HCT116 (cell line): Measurements from ENCODE around the gene GLB1L. TPM values are rescaled to one million over a fixed set of nuclear protein-coding genes. Genes with fewer than 3 reads are reported as not detected.

Source experiments
- ATAC-seq: fragments of 200-7000 bp; cut with Tn5 transposase; 2 replicates; pipeline ENCODE4 v1.9.1; 2020; ENCODE audit warnings: mild to moderate bottlenecking, moderate library complexity
- BruUV-seq: library from RNA; stranded (reverse); fragments of 400-500 nt; replicated peaks from 2 replicates; lab custom pipeline; 2021; lab: Mats Ljungman, UMichigan
- CTCF ChIA-PET: fragments of 300-600 bp; sonication (Branson Sonifier 250); formaldehyde crosslinking; loops from one replicate; lab custom pipeline; 2021; ENCODE audit warnings: antibody characterized with exemption; lab: Charles Lee
- POLR2A ChIA-PET: fragments of 300-600, 350-600 bp; sonication (Branson Sonifier 250); formaldehyde crosslinking; loops from one replicate; lab custom pipeline; 2021; ENCODE audit warnings: antibody characterized with exemption; lab: Charles Lee
- RAD21 ChIA-PET, 2 experiments: fragments of 300-600 bp; sonication (Branson Sonifier 250); formaldehyde crosslinking; loops; one replicate each; lab custom pipeline; 2023; ENCODE audit warnings: low total read pairs in 2 of 2; ENCODE audit not compliant: uncharacterized antibody in 2 of 2, unreplicated experiment in 2 of 2, low non-redundant PET in 1 of 2; lab: Charles Lee
- DNase-seq: peaks from one replicate; pipeline ENCODE4 v3.0.0-alpha.2; 2010; ENCODE audit warnings: low read depth, low spot score
- H2AFZ ChIP-seq: fragments of 200-600 bp; shearing (Covaris generic), sonication (generic); 2 replicates; pipeline ENCODE4 v1.6.1; 2017; ENCODE audit warnings: low read depth, mixed run types, mixed read lengths, antibody characterized with exemption, low read length; ENCODE audit not compliant: poor library complexity, severe bottlenecking
- H3K27ac ChIP-seq: 2 replicates; pipeline ENCODE4 v1.5.1; 2012; ENCODE audit warnings: low read depth, low read length
- H3K27me3 ChIP-seq: fragments of 200-600 bp; sonication (generic); 2 replicates; pipeline ENCODE4 v1.6.1; 2016; ENCODE audit warnings: mixed run types, low read length, mixed read lengths; ENCODE audit not compliant: insufficient read depth
- H3K36me3 ChIP-seq, 2 experiments: fragments of 200-500 bp in 1 of 2; fragments of 200-600 bp in 1 of 2; sonication (Bioruptor generic) in 1 of 2; sonication (generic) in 1 of 2; 2 replicates each; pipeline versions ENCODE4 v1.5.1 to v1.6.1; 2014 to 2016; ENCODE audit warnings: low read length in 2 of 2, inconsistent platforms in 1 of 2, mixed read lengths in 1 of 2, mixed run types in 1 of 2; ENCODE audit not compliant: insufficient read depth in 2 of 2, control insufficient read depth in 1 of 2
- H3K4me1 ChIP-seq, 2 experiments: fragments of 200-600 bp in 1 of 2; sonication (generic) in 1 of 2; 2 replicates each; pipeline versions ENCODE4 v1.5.1 to v1.6.1; 2012 to 2017; ENCODE audit warnings: low read length in 2 of 2, inconsistent platforms in 1 of 2, mild to moderate bottlenecking in 1 of 2, mixed read lengths in 1 of 2, mixed run types in 1 of 2, moderate library complexity in 1 of 2; ENCODE audit not compliant: insufficient read depth in 2 of 2, control insufficient read depth in 1 of 2
- H3K4me2 ChIP-seq: fragments of 200-600 bp; sonication (generic); 2 replicates; pipeline ENCODE4 v1.6.1; 2017; ENCODE audit warnings: mixed run types, low read length, mixed read lengths
- H3K4me3 ChIP-seq, 2 experiments: fragments of 200-600 bp in 1 of 2; sonication (generic) in 1 of 2; replicated peaks in 1 of 2; 2 replicates each; pipeline ENCODE4 v1.5.1; 2011 to 2016; ENCODE audit warnings: low read length in 2 of 2, control low read depth in 1 of 2, low read depth in 1 of 2, mild to moderate bottlenecking in 1 of 2, mixed read lengths in 1 of 2, mixed run types in 1 of 2
- H3K79me2 ChIP-seq: fragments of 200-600 bp; sonication (generic); 2 replicates; pipeline ENCODE4 v1.6.1; 2017; ENCODE audit warnings: mild to moderate bottlenecking, mixed run types, low read length, moderate library complexity, mixed read lengths; ENCODE audit not compliant: insufficient read depth
- H3K9ac ChIP-seq: fragments of 200-600 bp; sonication (generic); 2 replicates; pipeline ENCODE4 v1.6.1; 2016; ENCODE audit warnings: low read length, mixed read lengths
- H3K9me2 ChIP-seq: fragments of 200-600 bp; sonication (generic), shearing (Covaris generic); 2 replicates; pipeline ENCODE4 v1.6.1; 2017; ENCODE audit warnings: mixed run types, mild to moderate bottlenecking, moderate library complexity; ENCODE audit not compliant: insufficient read depth
- H3K9me3 ChIP-seq, 2 experiments: fragments of 200-500 bp in 1 of 2; fragments of 200-600 bp in 1 of 2; sonication (Bioruptor generic) in 1 of 2; sonication (generic) in 1 of 2; 2 replicates each; pipeline ENCODE4 v1.6.1; 2014 to 2017; ENCODE audit warnings: low read length in 2 of 2, mixed read lengths in 2 of 2, inconsistent platforms in 1 of 2, low read depth in 1 of 2, mild to moderate bottlenecking in 1 of 2, mixed run types in 1 of 2, moderate library complexity in 1 of 2; ENCODE audit not compliant: control insufficient read depth in 1 of 2, insufficient read depth in 1 of 2
- H4K20me1 ChIP-seq: fragments of 200-600 bp; sonication (generic), shearing (Covaris generic); 2 replicates; pipeline ENCODE4 v1.6.1; 2017; ENCODE audit warnings: mixed run types, mild to moderate bottlenecking, moderate library complexity; ENCODE audit not compliant: insufficient read depth
- ATF3 ChIP-seq: IDR thresholded peaks from 2 replicates; pipeline ENCODE4 v1.6.1; 2012
- CBX3 ChIP-seq: IDR thresholded peaks from 2 replicates; pipeline ENCODE4 v1.6.1; 2012; ENCODE audit warnings: low read depth
- CEBPB ChIP-seq: IDR thresholded peaks from 2 replicates; pipeline ENCODE4 v1.6.1; 2012; ENCODE audit warnings: low read depth
- EGR1 ChIP-seq: IDR thresholded peaks from 2 replicates; pipeline ENCODE4 v1.6.1; 2012; ENCODE audit warnings: low read depth
- ELF1 ChIP-seq: IDR thresholded peaks from 2 replicates; pipeline ENCODE4 v1.6.1; 2012; ENCODE audit warnings: low read depth, borderline replicate concordance
- EZH2 ChIP-seq: fragments of 200-600 bp; sonication (generic); IDR thresholded peaks from 2 replicates; pipeline ENCODE4 v1.6.1; 2017; ENCODE audit warnings: antibody characterized with exemption, mixed run types
- EZH2phosphoT487 ChIP-seq: fragments of 200-600 bp; IDR thresholded peaks from 2 replicates; pipeline ENCODE4 v1.6.1; 2018; ENCODE audit warnings: antibody characterized with exemption, borderline replicate concordance
- FOSL1 ChIP-seq: IDR thresholded peaks from 2 replicates; pipeline ENCODE4 v1.6.1; 2012; ENCODE audit warnings: low read depth
- JUND ChIP-seq: IDR thresholded peaks from 2 replicates; pipeline ENCODE4 v1.6.1; 2012
- POLR2A ChIP-seq: IDR thresholded peaks from 2 replicates; pipeline ENCODE4 v1.7.0; 2011; ENCODE audit warnings: borderline replicate concordance; ENCODE audit not compliant: insufficient read depth, insufficient read length; ENCODE audit errors: extremely low read depth
- POLR2AphosphoS5 ChIP-seq: IDR thresholded peaks from 2 replicates; pipeline ENCODE4 v1.6.1; 2011; ENCODE audit warnings: mild to moderate bottlenecking, low read depth, low read length, moderate library complexity
- REST ChIP-seq: IDR thresholded peaks from 2 replicates; pipeline ENCODE4 v1.6.1; 2012; ENCODE audit warnings: low read depth
- SIN3A ChIP-seq: IDR thresholded peaks from 2 replicates; pipeline ENCODE4 v1.6.1; 2012; ENCODE audit warnings: low read depth
- SP1 ChIP-seq: IDR thresholded peaks from 2 replicates; pipeline ENCODE4 v1.6.1; 2012; ENCODE audit warnings: low read depth
- ZBTB33 ChIP-seq: IDR thresholded peaks from 2 replicates; pipeline ENCODE4 v1.6.1; 2011; ENCODE audit warnings: mild to moderate bottlenecking, low read length, moderate library complexity; ENCODE audit not compliant: insufficient replicate concordance; ENCODE audit errors: extremely low read depth
- ZFX ChIP-seq: fragments of 450-650 bp; IDR thresholded peaks from 2 replicates; pipeline ENCODE4 v1.6.1; 2017
- intact Hi-C: fragments of 100-400 bp; cut with micrococcal nuclease; formaldehyde crosslinking; loops from 2 replicates; pipeline ENCODE4 v1.10.0; 2022
- total RNA-seq: library from RNA; stranded (reverse); gene quantifications from one replicate; pipeline ENCODE4 v1.2.1, GENCODE V29; 2021; ENCODE audit not compliant: unreplicated experiment

Gene GLB1L
- total RNA-seq, 1 experiment from 2014 or later, result 6.6 TPM

GRCh38 chr2:219225350-219225749 lies 19.9 kb downstream of the GLB1L start:
- Histone ChIP-seq H3K27me3 (no peaks in the 10 kb centered on the region), H3K27ac (no peak overlapping the region), H3K4me1 (peaks cover 6 to 12% of the 10 kb centered on the region in 2 experiments; a peak in 3 of 4 replicates), H3K9ac (no peak overlapping the region), H4K20me1 (no peaks in the 10 kb centered on the region), H3K9me3 (no peaks in the 10 kb centered on the region), H2AFZ (no peak overlapping the region), H3K4me2 (no peak overlapping the region), H3K36me3 (peaks cover 22 to 25% of the 10 kb centered on the region in 2 experiments; a peak in 3 of 4 replicates), H3K79me2 (peaks cover 20% of the 10 kb centered on the region), H3K4me3 (no peak overlapping the region), H3K9me2 (no peaks in the 10 kb centered on the region)
- no TSS peak for BruUV-seq
- ChIA-PET POLR2A (no interaction called here), CTCF (no interaction called here), RAD21 (no interaction called here)
- TF ChIP-seq POLR2A, result no peak
- no peak for TF ChIP-seq ELF1
- TF ChIP-seq SP1, result no peak
- TF ChIP-seq ZFX, result no peak
- TF ChIP-seq POLR2AphosphoS5, result no peak
- TF ChIP-seq JUND, result no peak
- no peak for TF ChIP-seq FOSL1
- TF ChIP-seq CEBPB, result no peak
- no peak for TF ChIP-seq CBX3
- no peak for TF ChIP-seq ZBTB33
- TF ChIP-seq REST, result no peak
- no peak for TF ChIP-seq EZH2phosphoT487
- TF ChIP-seq ATF3, result no peak
- no peak for TF ChIP-seq EZH2
- TF ChIP-seq EGR1, result no peak
- no peak for TF ChIP-seq SIN3A
- DNase-seq (no peak), ATAC-seq (no peak)
- intact Hi-C loops, result loop anchor here (5.0 kb wide), 1 partner anchor 72 kb away; no protein-coding TSS in a partner anchor
